ENCODE results near the gene MARK1.

DNA sequence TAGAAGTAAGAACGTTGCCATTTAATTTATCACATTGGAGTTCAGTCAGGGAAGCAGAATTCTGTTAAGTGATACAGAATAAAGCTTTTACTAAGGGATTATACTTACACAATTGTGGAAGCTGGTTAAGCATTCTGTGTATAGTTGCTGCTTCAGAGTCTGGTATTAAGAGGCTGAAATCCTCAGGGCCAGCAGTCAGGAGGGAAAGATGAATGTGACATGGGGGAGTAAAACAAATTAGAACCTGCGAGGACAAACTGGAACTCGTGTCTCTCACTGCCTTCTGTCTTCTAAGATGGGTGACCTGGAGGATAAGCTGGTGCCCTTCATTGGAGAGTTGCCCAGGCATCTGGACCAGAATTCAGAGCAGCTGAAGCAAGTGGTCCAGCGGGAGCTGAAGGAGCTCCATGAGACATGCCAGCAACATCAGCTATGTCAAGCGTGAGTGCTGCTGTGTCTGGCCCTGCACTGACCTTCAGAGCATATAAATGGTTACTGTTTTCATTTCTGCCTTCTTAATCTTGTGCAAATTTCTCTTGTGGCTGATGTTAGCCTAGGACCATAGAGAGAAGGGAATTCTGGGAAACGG lies 23.0 kb downstream of the MARK1 start:
- TF ChIP-seq CTCF (IDR thresholded peaks at IDR 0.05) (no peak), POLR2A (IDR thresholded peaks at IDR 0.05) (no peak)

All from heart left ventricle (tissue), 13 donors.